GM19351 (cell line): ENCODE measurements around the gene KBTBD13.

ENCODE experiments used
- ATAC-seq: cut with Tn5 transposase; IDR thresholded peaks from one replicate; pipeline ENCODE4 v1.9.1; 2021; ENCODE audit warnings: mild to moderate bottlenecking, moderate library complexity; ENCODE audit not compliant: unreplicated experiment

The KBTBD13 gene

DNA sequence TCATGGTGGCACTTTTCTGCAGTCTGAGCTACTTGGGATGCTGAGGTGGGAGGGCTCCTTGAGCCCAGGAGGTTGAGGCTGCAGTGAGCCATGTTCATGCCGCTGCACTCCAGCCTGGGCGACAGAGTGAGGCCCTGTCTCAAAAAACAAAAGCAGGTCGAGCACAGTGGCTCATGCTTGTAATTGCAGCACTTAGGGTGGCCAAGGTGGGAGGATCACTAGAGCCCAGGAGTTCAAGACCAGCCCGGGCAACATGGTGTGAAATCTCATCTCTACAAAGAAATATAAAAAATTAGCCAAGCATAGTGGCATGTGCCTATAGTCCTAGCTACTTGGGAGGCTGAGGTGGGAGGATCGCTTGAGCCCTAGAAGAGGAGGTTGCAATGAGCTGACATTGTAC, 28.5 kb downstream of the KBTBD13 start:
- ATAC-seq = no peak

GRCh38 chr15:65106011-65106590, 29.6 kb downstream of the KBTBD13 start:
- ATAC-seq = no peak

DNA sequence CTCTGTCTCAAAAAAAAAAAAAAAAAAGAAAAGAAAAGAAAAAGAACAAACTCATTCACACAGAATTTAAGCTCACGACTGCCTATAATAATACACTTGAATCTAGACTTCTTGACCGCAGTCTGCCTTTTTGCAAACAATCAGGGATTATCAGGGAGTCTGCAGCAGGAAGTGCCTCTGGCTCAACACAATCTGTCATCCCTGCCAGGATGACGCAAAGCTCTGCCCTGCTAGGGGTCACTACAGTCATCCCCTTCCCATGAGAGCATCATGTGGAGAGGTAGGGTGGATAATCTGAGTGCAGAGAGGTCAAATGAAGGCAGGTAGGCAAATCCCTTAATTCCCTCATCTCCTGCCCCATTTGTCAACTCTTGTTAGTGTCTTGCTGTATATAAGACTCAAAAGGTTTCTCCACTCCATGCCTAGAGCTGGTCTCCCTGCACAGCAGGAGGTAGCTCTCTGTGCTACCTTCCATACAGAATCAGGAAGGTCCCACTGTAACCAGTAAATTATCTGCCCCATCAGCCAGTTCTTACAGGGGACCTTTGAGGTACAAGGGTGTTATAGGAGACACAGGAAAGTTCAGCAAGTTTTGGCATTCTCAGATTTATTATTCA, 34.2 kb downstream of the KBTBD13 start:
- no peak for ATAC-seq

DNA sequence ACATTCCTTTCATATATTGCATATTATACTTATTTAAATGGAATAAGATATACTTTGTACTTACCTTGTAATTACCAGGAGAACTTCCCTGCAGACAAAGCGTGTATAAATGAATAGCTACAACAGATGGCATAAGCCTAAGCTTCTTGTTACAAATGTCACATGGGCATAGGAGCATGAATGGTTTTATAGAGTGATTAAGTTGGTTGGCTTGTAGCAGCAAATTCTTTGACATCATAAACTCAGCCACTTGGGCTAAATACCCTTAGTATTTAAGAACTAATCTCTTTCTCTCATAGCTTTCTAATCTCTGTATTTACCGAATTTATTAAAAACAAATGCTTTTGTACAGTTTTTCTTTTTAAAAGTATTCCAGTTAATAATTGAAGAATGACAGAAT, 38.5 kb downstream of the KBTBD13 start, which contains the start of gene UBAP1L:
TSS of gene UBAP1L (minus strand) at position 115 of the 400 bp plus-strand sequence. CDS start 8,985 bp downstream, outside the sequence.
- no peak for ATAC-seq

- no peak for ATAC-seq
Observed at GRCh38 chr15:65115542-65115941, 39.0 kb downstream of the KBTBD13 start.
